ENCODE measurements around the gene ANGPTL2. TPM values are rescaled to one million over a fixed set of nuclear protein-coding genes. Genes with fewer than 3 reads are reported as not detected.

Gene ANGPTL2
- total RNA-seq, 1 experiment from 2014 or later, result 5.1 TPM

GRCh38 chr9:127061411-127061810 is 61.0 kb downstream of the ANGPTL2 start:
- Mint-ChIP-seq H3K36me3 (ENCODE audit: insufficient read depth in 1 of 3, low read depth in 3 of 3) (peaks cover 0 to 3% (median 0%) of the 10 kb centered on the region in 3 experiments; a peak in 1 of 7 replicates), H3K4me1 (peaks cover 9% of the 10 kb centered on the region in 2 experiments), H3K27ac (peak overlapping the region in 1 of 3 experiments; percentile 73; a peak in 1 of 7 replicates), H3K27me3 (ENCODE audit: low read depth) (no peaks in the 10 kb centered on the region), H3K4me3 (no peak overlapping the region), H3K9me3 (no peaks in the 10 kb centered on the region)
- Histone ChIP-seq H3K9me3 (ENCODE audit: control insufficient read depth, low read depth, low read length) (no peaks in the 10 kb centered on the region), H3K14ac (ENCODE audit: insufficient read depth, low read length) (no peak overlapping the region), H3K4me2 (ENCODE audit: insufficient read depth, insufficient read length, low read length) (no peak overlapping the region), H4K8ac (replicated peaks; ENCODE audit: insufficient read length, low read depth, low read length) (no peak overlapping the region), H3K9ac (ENCODE audit: extremely low read depth, insufficient read length, low read length) (no peak overlapping the region), H4K91ac (ENCODE audit: insufficient read length, low read depth, low read length) (no peak overlapping the region), H2BK15ac (ENCODE audit: low read depth, low read length) (no peak overlapping the region), H3T11ph (ENCODE audit: low read length) (no peak overlapping the region), H3K23ac (ENCODE audit: insufficient read length, low read depth, low read length) (no peak overlapping the region), H3K79me2 (ENCODE audit: insufficient read depth, low read length) (no peaks in the 10 kb centered on the region), H3K18ac (ENCODE audit: insufficient read length, low read depth, low read length) (no peak overlapping the region), H3K27me3 (ENCODE audit: insufficient read depth, low read length) (no peaks in the 10 kb centered on the region), H3K27ac (ENCODE audit: insufficient read length, low read depth, low read length) (no peak overlapping the region), H2BK5ac (ENCODE audit: insufficient read length, low read length) (no peak overlapping the region), H3K56ac (ENCODE audit: insufficient read length, low read depth, low read length) (no peak overlapping the region), H2BK20ac (ENCODE audit: low read depth, low read length, poor library complexity, severe bottlenecking) (no peak overlapping the region), H3K4me1 (ENCODE audit: insufficient read depth, low read length) (0 out of 2 replicates have a peak, but pooled peaks cover 3% of the 10 kb centered on the region), H3K23me2 (ENCODE audit: insufficient read length, low read depth, low read length, poor library complexity, severe bottlenecking) (no peaks in the 10 kb centered on the region), H2AK5ac (ENCODE audit: insufficient read length, low read length) (no peak overlapping the region), H3K4ac (ENCODE audit: low read depth, low read length) (no peak overlapping the region), H4K20me1 (ENCODE audit: control insufficient read depth, insufficient read depth, insufficient read length) (no peaks in the 10 kb centered on the region), H2BK12ac (ENCODE audit: insufficient read length, low read depth, low read length) (no peak overlapping the region), H2BK120ac (ENCODE audit: low read depth, low read length, poor library complexity, severe bottlenecking) (no peak overlapping the region), H2AFZ (ENCODE audit: low read length) (no peak overlapping the region), H4K5ac (ENCODE audit: insufficient read length, low read depth, low read length) (no peak overlapping the region), H3K79me1 (ENCODE audit: insufficient read depth, low read depth, low read length, poor library complexity, severe bottlenecking) (no peaks in the 10 kb centered on the region)
- DNase-seq, result no peak
- TF ChIP-seq CTCF (conservative IDR thresholded peaks at IDR 0.05), result no peak
- no CpG with 5 or more reads among the region's 3 CpGs for WGBS (ENCODE audit: extremely low coverage, insufficient read length, low lambda C conversion rate)
